Measurements from ENCODE around the gene NONO. TPM values are rescaled to one million over a fixed set of nuclear protein-coding genes. Genes with fewer than 3 reads are reported as not detected.
"Not testable (repeated sequence)": the region's sequence is repeated elsewhere in the genome, so short reads cannot be mapped to it uniquely, and the experiment has no call there.

The NONO gene
- total and polyA plus RNA-seq, 4 experiments from 2014 or later, result 163 to 314 (median 241) TPM

- POLR2A ChIA-PET (ENCODE audit: partially characterized antibody), result no interaction called here
- intact Hi-C loops (cut with micrococcal nuclease), result no loop called here
- no peaks in the 10 kb centered on the region for H3K4me1 Mint-ChIP-seq
- Histone ChIP-seq H3K27ac (ENCODE audit: low read depth, low read length) (no peak overlapping the region), H3K36me3 (ENCODE audit: insufficient read depth, low read length) (no peaks in the 10 kb centered on the region), H3K9me3 (ENCODE audit: control insufficient read depth in 1 of 2, low read length in 2 of 2) (no peaks in the 10 kb centered on the region), H3K4me3 (ENCODE audit: low read length in 2 of 2) (no peak overlapping the region), H3K4me1 (ENCODE audit: insufficient read depth, low read length) (no peaks in the 10 kb centered on the region), H3K27me3 (ENCODE audit: insufficient read depth, low read length) (no peaks in the 10 kb centered on the region)
- no peak overlapping the region for H3K4me3 Mint-ChIP-seq
- peaks cover 3 to 4% of the 10 kb centered on the region in 2 donors for H3K36me3 Mint-ChIP-seq
- peaks cover 0 to 17% (median 7%) of the 10 kb centered on the region in 8 donors for H3K9me3 Mint-ChIP-seq
- H3K27ac Mint-ChIP-seq, result no peak overlapping the region
- no peaks in the 10 kb centered on the region for H3K27me3 Mint-ChIP-seq
- DNase-seq, result no peak
- CTCF ChIA-PET (ENCODE audit: partially characterized antibody), result no interaction called here
These were observed 43.0 kb downstream of the NONO start for GRCh38 chrX:71326394-71326793.

GRCh38 chrX:71349151-71349665 lies 65.8 kb downstream of the NONO start:
- H3K9me3 Mint-ChIP-seq; POLR2A ChIA-PET (ENCODE audit: partially characterized antibody): not testable (repeated sequence)

GRCh38 chrX:71349867-71350266 lies 66.4 kb downstream of the NONO start:
- H3K36me3 Mint-ChIP-seq; POLR2A ChIA-PET (ENCODE audit: partially characterized antibody); CTCF ChIA-PET (ENCODE audit: partially characterized antibody); H3K27me3 Mint-ChIP-seq; H3K4me1 ChIP-seq (ENCODE audit: insufficient read depth, low read length); intact Hi-C loops (cut with micrococcal nuclease); H3K27ac Mint-ChIP-seq; H3K36me3 ChIP-seq (ENCODE audit: insufficient read depth, low read length); H3K4me1 Mint-ChIP-seq; DNase-seq; H3K4me3 Mint-ChIP-seq; H3K9me3 ChIP-seq (ENCODE audit: control insufficient read depth in 1 of 2, low read length in 2 of 2); H3K27me3 ChIP-seq (ENCODE audit: insufficient read depth, low read length); H3K27ac ChIP-seq (ENCODE audit: low read depth, low read length); H3K4me3 ChIP-seq (ENCODE audit: low read length in 2 of 2); H3K9me3 Mint-ChIP-seq: not testable (repeated sequence)

More at GRCh38 chrX:71349151-71349665, 65.8 kb downstream of the NONO start:
- H3K27ac ChIP-seq (ENCODE audit: low read depth, low read length); H3K4me3 Mint-ChIP-seq; CTCF ChIA-PET (ENCODE audit: partially characterized antibody); H3K9me3 ChIP-seq (ENCODE audit: control insufficient read depth in 1 of 2, low read length in 2 of 2); H3K4me1 ChIP-seq (ENCODE audit: insufficient read depth, low read length); intact Hi-C loops (cut with micrococcal nuclease); H3K27me3 ChIP-seq (ENCODE audit: insufficient read depth, low read length); H3K4me3 ChIP-seq (ENCODE audit: low read length in 2 of 2); H3K36me3 Mint-ChIP-seq; H3K27me3 Mint-ChIP-seq; H3K27ac Mint-ChIP-seq; H3K4me1 Mint-ChIP-seq; DNase-seq; H3K36me3 ChIP-seq (ENCODE audit: insufficient read depth, low read length): not testable (repeated sequence)

Other genes with a start within 250 kb of the NONO start
- gene SNX12, start 215.3 kb upstream of the NONO start, total RNA-seq, result 10 to 100 TPM; 36.7 to 36.9 TPM
- gene SNX12, start 215.3 kb upstream of the NONO start, polyA plus RNA-seq, result 1 to 10 TPM; 3.0 to 4.2 TPM
- 10 to 100 TPM; 41.9 to 42.9 TPM for gene FOXO4, start 187.8 kb upstream of the NONO start, total RNA-seq
- gene FOXO4, start 187.8 kb upstream of the NONO start, polyA plus RNA-seq, result 1 to 10 TPM in 1 of 2 donors, under 1 TPM in 1; 0.45 to 2.6 TPM
- 10 to 100 TPM; 45.1 to 51.6 TPM for gene CXorf65, start 176.9 kb upstream of the NONO start, total RNA-seq
- 1 to 10 TPM; 3.1 to 7.4 TPM for gene CXorf65, start 176.9 kb upstream of the NONO start, polyA plus RNA-seq
- gene IL2RG, start 172.1 kb upstream of the NONO start, total RNA-seq, result 100 to 1,000 TPM; 378 to 379 TPM
- 1,000 to 10,000 TPM; 1,405 to 1,440 TPM for gene IL2RG, start 172.1 kb upstream of the NONO start, polyA plus RNA-seq
- 10 to 100 TPM; 84.4 to 89.9 TPM for gene MED12, start 165.0 kb upstream of the NONO start, total RNA-seq
- gene MED12, start 165.0 kb upstream of the NONO start, polyA plus RNA-seq, result 10 to 100 TPM in 1 of 2 donors, 1 to 10 TPM in 1; 3.4 to 18.7 TPM
- 1 to 10 TPM; 2.2 to 2.3 TPM for gene NLGN3, start 138.8 kb upstream of the NONO start, total RNA-seq
- gene NLGN3, start 138.8 kb upstream of the NONO start, polyA plus RNA-seq, result under 1 TPM; 0.21 to 0.25 TPM
- not detected for gene GJB1, start 60.4 kb upstream of the NONO start, total RNA-seq
- gene GJB1, start 60.4 kb upstream of the NONO start, polyA plus RNA-seq, result not detected
- gene ZMYM3, start 29.5 kb upstream of the NONO start, total RNA-seq, result 10 to 100 TPM; 28.0 to 28.2 TPM
- 1 to 10 TPM; 5.8 to 6.0 TPM for gene ZMYM3, start 29.5 kb upstream of the NONO start, polyA plus RNA-seq
- gene ITGB1BP2, start 18.1 kb downstream of the NONO start, total RNA-seq, result 1 to 10 TPM; 3.5 TPM
- not detected for gene ITGB1BP2, start 18.1 kb downstream of the NONO start, polyA plus RNA-seq
- 10 to 100 TPM; 73.6 to 81.8 TPM for gene TAF1, start 82.7 kb downstream of the NONO start, total RNA-seq
- gene TAF1, start 82.7 kb downstream of the NONO start, polyA plus RNA-seq, result 10 to 100 TPM in 1 of 2 donors, 1 to 10 TPM in 1; 2.5 to 11.7 TPM
- gene OGT, start 249.5 kb downstream of the NONO start, total RNA-seq, result 100 to 1,000 TPM; 515 to 525 TPM
- 10 to 100 TPM; 18.3 to 39.0 TPM for gene OGT, start 249.5 kb downstream of the NONO start, polyA plus RNA-seq

Measured in CD4-positive, alpha-beta memory T cell (primary cell).